ENCODE measurements around the gene CCSAP. TPM values are rescaled to one million over a fixed set of nuclear protein-coding genes. Genes with fewer than 3 reads are reported as not detected.

CCSAP gene
- total RNA-seq, 1 donor from 2014 or later: 8.0 TPM

- Histone ChIP-seq H3K4me3 (ENCODE audit: insufficient read depth, low read depth, low read length) (no peak overlapping the region), H3K4me2 (ENCODE audit: low read length) (no peak overlapping the region), H3K27me3 (ENCODE audit: insufficient read depth, low read length) (no peaks in the 10 kb centered on the region), H3K9me3 (ENCODE audit: insufficient read depth, low read depth, low read length) (no peaks in the 10 kb centered on the region), H3K36me3 (ENCODE audit: insufficient read depth, low read length) (no peaks in the 10 kb centered on the region), H3K4me1 (ENCODE audit: insufficient read depth, low read length) (peaks cover 9% of the 10 kb centered on the region), H3K9ac (ENCODE audit: low read length) (no peak overlapping the region), H3K79me2 (ENCODE audit: insufficient read depth, low read length) (peaks cover 82% of the 10 kb centered on the region), H4K20me1 (ENCODE audit: insufficient read depth, low read length) (peaks cover 77% of the 10 kb centered on the region), H2AFZ (ENCODE audit: low read depth, low read length) (no peak overlapping the region), H3K27ac (ENCODE audit: low read depth, low read length) (no peak overlapping the region)
- DNase-seq (ENCODE audit: low read depth) (no peak), FAIRE-seq (no peak)
- Mint-ChIP-seq H3K9me3 (ENCODE audit: unreplicated experiment) (no peaks in the 10 kb centered on the region), H3K4me1 (ENCODE audit: low read depth, unreplicated experiment) (peaks cover 12% of the 10 kb centered on the region), H3K4me3 (ENCODE audit: unreplicated experiment) (no peak overlapping the region), H3K27me3 (ENCODE audit: low read depth, unreplicated experiment) (no peaks in the 10 kb centered on the region), H3K36me3 (ENCODE audit: low read depth, unreplicated experiment) (peaks cover 2% of the 10 kb centered on the region), H3K27ac (ENCODE audit: unreplicated experiment) (no peak overlapping the region)
- no peak for TF ChIP-seq EZH2 (IDR thresholded peaks at IDR 0.05; ENCODE audit: insufficient read depth, low read length)
- no peak for TF ChIP-seq CTCF (IDR thresholded peaks at IDR 0.05; ENCODE audit: insufficient read depth, low read depth, low read length)
These were observed 67.8 kb downstream of the CCSAP start for GRCh38 chr1:229275005-229275404.

- TF ChIP-seq CTCF (IDR thresholded peaks at IDR 0.05; ENCODE audit: insufficient read depth, low read depth, low read length): no peak
- TF ChIP-seq EZH2 (IDR thresholded peaks at IDR 0.05; ENCODE audit: insufficient read depth, low read length): no peak
- Histone ChIP-seq H3K79me2 (ENCODE audit: insufficient read depth, low read length) (peaks cover 70% of the 10 kb centered on the region), H3K27me3 (ENCODE audit: insufficient read depth, low read length) (no peaks in the 10 kb centered on the region), H3K4me1 (ENCODE audit: insufficient read depth, low read length) (peaks cover 9% of the 10 kb centered on the region), H3K36me3 (ENCODE audit: insufficient read depth, low read length) (no peaks in the 10 kb centered on the region), H3K9ac (ENCODE audit: low read length) (no peak overlapping the region), H4K20me1 (ENCODE audit: insufficient read depth, low read length) (peaks cover 65% of the 10 kb centered on the region), H3K27ac (ENCODE audit: low read depth, low read length) (no peak overlapping the region), H3K4me2 (ENCODE audit: low read length) (no peak overlapping the region), H2AFZ (ENCODE audit: low read depth, low read length) (no peak overlapping the region), H3K4me3 (ENCODE audit: insufficient read depth, low read depth, low read length) (no peak overlapping the region), H3K9me3 (ENCODE audit: insufficient read depth, low read depth, low read length) (no peaks in the 10 kb centered on the region)
- Mint-ChIP-seq H3K4me1 (ENCODE audit: low read depth, unreplicated experiment) (peaks cover 10% of the 10 kb centered on the region), H3K27me3 (ENCODE audit: low read depth, unreplicated experiment) (no peaks in the 10 kb centered on the region), H3K36me3 (ENCODE audit: low read depth, unreplicated experiment) (peaks cover 2% of the 10 kb centered on the region), H3K4me3 (ENCODE audit: unreplicated experiment) (no peak overlapping the region), H3K9me3 (ENCODE audit: unreplicated experiment) (no peaks in the 10 kb centered on the region), H3K27ac (ENCODE audit: unreplicated experiment) (no peak overlapping the region)
- no peak for FAIRE-seq
- DNase-seq (ENCODE audit: low read depth): no peak
These were observed 69.2 kb downstream of the CCSAP start for GRCh38 chr1:229273507-229274232.

Measured in astrocyte (in vitro differentiated cells and primary cell).